GM12873 (cell line): ENCODE measurements around the gene KIAA0319L.

Experiments used
- TF ChIP-seq, protein P1 (sequence below): IDR thresholded peaks from 2 replicates; pipeline ENCODE4 v1.5.1; 2012; ENCODE audit warnings: low read depth, mild to moderate bottlenecking, moderate library complexity, low read length, control low read depth; ENCODE audit not compliant: insufficient read depth; ENCODE audit errors: missing control alignments

KIAA0319L gene

DNA sequence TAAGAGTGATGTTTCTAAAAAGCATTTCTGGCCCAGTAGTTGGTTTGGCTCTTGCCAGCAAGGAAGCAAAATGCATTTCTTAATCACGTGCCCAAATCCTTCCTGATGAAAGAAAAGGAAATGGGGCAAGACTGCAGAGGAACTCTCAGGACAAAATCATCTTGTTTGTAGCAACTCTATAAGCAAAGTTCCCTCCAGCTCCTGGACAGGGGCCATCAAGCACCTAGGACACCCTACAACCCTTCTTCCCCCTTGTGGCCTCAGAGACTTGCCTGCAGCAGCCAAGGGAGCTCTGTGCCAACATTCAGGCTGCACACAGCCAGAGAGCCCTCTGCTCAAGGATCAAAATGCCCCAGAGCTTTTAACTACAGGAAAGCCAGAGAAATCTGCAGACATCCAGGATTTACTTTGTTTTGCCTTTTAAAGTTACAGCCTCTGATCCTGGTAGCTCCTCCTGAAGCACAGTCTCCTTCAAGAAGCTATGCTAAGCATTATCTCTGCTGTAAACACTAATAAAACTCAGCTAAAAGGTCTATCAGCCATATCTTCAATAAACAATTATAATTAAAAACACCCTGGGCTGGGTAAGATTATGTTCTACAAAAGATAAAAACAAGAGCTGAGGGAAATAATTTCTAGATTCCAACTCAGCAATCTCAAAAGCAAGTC is 105.0 kb downstream of the KIAA0319L start:
- TF ChIP-seq, protein P1, sequence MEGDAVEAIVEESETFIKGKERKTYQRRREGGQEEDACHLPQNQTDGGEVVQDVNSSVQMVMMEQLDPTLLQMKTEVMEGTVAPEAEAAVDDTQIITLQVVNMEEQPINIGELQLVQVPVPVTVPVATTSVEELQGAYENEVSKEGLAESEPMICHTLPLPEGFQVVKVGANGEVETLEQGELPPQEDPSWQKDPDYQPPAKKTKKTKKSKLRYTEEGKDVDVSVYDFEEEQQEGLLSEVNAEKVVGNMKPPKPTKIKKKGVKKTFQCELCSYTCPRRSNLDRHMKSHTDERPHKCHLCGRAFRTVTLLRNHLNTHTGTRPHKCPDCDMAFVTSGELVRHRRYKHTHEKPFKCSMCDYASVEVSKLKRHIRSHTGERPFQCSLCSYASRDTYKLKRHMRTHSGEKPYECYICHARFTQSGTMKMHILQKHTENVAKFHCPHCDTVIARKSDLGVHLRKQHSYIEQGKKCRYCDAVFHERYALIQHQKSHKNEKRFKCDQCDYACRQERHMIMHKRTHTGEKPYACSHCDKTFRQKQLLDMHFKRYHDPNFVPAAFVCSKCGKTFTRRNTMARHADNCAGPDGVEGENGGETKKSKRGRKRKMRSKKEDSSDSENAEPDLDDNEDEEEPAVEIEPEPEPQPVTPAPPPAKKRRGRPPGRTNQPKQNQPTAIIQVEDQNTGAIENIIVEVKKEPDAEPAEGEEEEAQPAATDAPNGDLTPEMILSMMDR, result no peak

DNA sequence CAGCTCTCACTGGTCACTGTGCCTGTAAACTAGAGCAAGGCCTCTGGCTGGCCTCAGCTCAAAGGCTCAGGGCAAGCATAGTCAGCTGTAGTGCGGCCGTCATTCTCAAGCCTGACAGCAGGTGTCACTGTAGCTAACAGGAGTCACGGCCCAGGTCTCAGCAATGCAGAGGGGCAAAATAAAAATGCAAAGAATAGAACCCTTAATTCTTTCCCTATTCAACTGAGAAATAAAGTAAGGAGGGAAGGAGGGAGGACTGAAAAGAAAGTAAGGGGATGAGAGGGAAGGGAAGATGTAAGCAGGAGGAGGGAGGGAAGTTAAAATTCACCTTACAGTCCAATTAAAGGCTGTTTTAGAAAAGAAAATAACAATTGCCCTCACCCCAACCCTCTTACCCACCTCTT is 106.1 kb downstream of the KIAA0319L start:
- TF ChIP-seq, protein P1, result peak; percentile 87

DNA sequence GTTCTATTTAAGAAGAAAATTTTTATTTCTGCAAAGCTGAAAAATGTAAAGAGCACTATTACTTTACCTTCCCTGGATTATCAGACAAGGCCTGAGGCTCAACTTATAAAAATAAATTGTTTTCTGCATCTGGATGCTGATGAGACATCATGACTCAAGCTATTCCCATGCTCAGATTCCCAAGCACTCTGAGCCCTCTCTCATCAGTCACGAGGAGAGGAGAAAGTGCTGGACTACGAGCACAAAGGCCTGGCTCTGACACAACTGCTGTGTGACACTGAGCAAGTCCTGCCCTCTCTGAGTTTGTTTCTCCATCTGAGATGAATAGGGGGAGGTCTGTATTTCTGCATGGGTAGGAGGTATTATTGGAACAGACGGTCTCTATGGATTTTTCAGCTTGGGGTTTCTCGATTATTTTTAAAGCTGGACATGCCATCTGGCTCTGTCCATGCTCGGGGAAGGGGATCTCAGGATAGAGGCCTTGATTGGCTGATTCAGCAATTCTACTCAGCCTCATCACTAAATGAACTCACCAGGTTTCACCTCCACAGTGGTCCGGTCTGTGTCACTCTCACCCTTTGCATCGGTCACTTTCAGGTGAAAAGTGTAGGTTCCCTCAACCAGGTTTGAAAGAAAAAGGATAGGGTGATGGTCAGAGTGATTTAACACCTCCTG is 107.7 kb downstream of the KIAA0319L start:
- TF ChIP-seq, protein P1, result no peak

DNA sequence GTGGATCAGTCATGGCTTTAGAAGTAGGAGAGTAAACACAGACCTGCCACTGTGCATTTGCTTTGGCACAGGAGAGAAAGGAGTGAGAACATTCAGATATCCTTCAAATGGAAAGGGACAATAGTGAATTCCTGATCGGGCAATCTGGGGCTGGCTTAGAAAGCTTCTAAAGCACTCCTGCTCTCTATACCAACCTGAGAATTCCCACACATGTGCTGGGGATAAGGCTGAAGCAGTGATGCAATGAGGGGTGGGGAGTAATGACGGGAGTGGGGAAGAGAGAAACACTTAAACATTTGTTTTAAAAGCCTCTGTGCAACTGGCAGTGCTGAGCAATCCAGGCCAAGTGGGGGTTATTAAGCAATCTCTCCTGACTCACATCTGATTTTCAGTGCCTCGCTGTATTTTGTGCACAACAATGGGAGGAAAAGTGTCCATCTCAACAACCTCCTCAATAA is 108.8 kb downstream of the KIAA0319L start:
- TF ChIP-seq, protein P1, result no peak

DNA sequence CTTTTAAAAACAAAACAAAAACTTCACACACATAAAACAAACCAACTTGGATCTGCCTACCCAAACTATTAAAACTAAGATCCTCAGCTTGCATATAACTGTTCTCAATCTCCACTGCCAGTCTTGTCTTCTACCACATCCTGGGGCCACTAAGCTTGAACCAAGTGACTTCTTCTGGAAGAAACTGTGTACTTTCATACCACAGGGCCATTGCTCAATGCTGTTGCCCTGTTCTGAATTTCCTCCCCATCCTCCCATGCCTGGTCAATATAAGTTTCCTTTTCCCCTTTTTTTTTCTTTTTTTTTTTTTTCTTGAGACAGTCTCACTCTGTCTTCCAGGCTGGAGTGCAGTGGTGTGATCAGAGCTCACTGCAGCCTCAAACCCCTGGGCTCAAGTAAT is 109.9 kb downstream of the KIAA0319L start:
- TF ChIP-seq, protein P1, result no peak

DNA sequence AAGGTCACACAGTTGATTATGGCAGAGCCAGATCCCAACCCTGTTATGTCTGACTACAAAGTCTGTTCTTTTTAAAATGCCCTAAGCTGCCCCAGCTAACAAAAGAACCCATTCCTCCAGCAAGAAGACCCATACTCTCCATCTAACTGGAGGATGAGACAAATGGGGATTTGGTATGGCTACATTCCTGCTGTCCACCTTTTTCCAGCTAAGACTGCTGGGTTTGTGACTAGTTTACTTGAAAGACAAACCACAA is 112.8 kb downstream of the KIAA0319L start:
- TF ChIP-seq, protein P1, result no peak

DNA sequence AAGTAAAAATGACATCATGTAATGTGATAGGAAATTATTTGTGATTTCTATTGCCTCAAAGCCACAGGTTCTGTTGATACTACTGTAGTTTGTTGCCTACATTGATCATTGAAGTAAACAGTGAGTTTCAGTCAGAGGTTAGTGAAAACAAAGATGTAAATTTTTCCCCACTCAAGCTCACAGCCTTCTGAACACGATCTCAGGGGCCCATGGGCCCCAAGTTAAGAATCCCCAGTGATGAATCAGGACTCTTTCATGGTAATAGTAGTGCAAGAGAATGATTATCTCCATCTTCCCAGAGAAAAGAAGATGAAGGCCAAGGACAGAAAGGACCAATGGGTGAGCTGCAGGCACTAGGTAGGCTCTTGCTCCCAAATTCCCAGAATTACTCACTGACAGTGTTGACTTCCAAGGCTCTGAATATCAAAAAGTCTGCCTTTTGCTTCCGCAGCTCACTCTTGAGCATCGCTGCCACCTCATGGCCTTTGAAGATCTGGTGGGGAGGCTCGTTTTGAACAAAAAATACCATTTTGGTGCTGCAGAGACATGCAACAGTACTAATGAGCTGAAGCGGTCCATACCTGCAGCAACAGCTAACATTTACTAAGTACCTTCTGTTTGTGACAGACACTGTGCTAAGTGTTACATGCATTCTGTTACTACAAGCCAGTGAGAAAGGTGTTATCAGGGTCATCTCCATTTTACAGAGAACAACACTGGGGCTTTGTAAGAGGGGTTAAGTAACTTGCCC is 113.3 kb downstream of the KIAA0319L start:
- TF ChIP-seq, protein P1, result peak; percentile 16
